Kidney capillary endothelial cell (primary cell): ENCODE data around the gene NMRK2.

Experiments
- DNase-seq: peaks from one replicate; pipeline ENCODE4 v3.0.0-alpha.2; 2018; ENCODE audit warnings: low spot score

Gene NMRK2

GRCh38 chr19:3981736-3982681 lies 49.1 kb downstream of the NMRK2 start:
- DNase-seq = no peak

- no peak for DNase-seq
These were observed 50.1 kb downstream of the NMRK2 start for GRCh38 chr19:3982701-3983541.

GRCh38 chr19:3983542-3983914 lies 50.7 kb downstream of the NMRK2 start:
- DNase-seq = no peak

- DNase-seq = no peak
These were observed 51.2 kb downstream of the NMRK2 start for GRCh38 chr19:3983936-3984583.

- DNase-seq = no peak
These were observed 51.7 kb downstream of the NMRK2 start for GRCh38 chr19:3984584-3984907.

GRCh38 chr19:3984908-3985642 lies 52.2 kb downstream of the NMRK2 start, which contains the start of gene EEF2:
TSS of gene EEF2 (minus strand) at chr19:3985463. CDS start at chr19:3985380, 83 bp downstream.
- peak; percentile 89 for DNase-seq

- no peak for DNase-seq
These were observed 52.9 kb downstream of the NMRK2 start for GRCh38 chr19:3985643-3986259.

- DNase-seq = peak; percentile 71
These were observed 53.6 kb downstream of the NMRK2 start for GRCh38 chr19:3986260-3987041.

- peak; percentile 91 for DNase-seq
These were observed 54.9 kb downstream of the NMRK2 start for GRCh38 chr19:3987619-3988371.

- no peak for DNase-seq
These were observed 57.9 kb downstream of the NMRK2 start for GRCh38 chr19:3990815-3991117.
